Esophagus squamous epithelium (tissue), 4 donors: ENCODE results near the gene CD58.

Experiments used
- POLR2A ChIP-seq, 4 donors: fragments of 450-650 bp; IDR thresholded peaks; one replicate each; pipeline ENCODE4 v1.6.1; 2017; ENCODE audit warnings: antibody characterized with exemption in 4 of 4, mild to moderate bottlenecking in 4 of 4, moderate library complexity in 3 of 4
- TF ChIP-seq, protein P1 (sequence below), 6 experiments: fragments of 450-650 bp in 4 of 6; fragments of 200-600 bp in 2 of 6; sonication (generic) in 2 of 6; IDR thresholded peaks; one replicate each; pipeline ENCODE4 v1.5.1; 2016 to 2019; ENCODE audit warnings: antibody characterized with exemption in 6 of 6, mild to moderate bottlenecking in 4 of 6, moderate library complexity in 4 of 6

DNA sequence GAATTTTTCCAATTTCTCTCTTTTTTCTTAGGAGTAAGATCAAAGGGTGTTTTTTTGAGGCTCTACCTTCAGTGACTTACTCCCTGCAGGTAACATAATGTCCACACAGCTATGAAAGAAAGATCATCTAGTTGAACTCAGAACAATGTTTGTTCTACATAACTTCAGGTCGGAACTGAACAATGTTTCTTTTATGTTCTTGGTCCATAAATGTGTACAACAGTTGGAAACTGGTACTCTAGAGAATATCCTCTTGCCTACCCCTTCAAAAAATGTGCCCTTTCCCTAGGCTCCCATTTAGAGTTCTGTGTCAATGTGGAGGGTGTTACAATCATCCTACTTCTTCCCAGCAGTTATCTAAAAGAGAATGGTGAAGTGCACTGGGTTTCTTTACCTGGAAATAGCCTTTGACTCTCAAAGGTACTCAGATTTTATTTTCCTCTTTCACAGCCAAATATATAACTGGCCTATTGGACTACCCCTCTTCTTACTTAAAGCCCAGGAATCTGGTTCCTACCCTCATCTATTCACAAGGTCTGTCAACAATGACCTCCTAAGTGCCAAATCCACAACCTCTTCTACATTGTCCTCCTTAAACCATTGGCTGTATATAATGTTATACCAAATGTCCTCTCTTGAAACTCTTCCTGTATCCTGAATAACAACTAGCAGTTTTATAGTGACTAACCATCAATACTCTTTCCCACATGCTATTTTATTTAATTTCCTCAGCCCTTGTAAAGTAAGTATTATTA, 42.3 kb downstream of the CD58 start:
- TF ChIP-seq, protein P1, sequence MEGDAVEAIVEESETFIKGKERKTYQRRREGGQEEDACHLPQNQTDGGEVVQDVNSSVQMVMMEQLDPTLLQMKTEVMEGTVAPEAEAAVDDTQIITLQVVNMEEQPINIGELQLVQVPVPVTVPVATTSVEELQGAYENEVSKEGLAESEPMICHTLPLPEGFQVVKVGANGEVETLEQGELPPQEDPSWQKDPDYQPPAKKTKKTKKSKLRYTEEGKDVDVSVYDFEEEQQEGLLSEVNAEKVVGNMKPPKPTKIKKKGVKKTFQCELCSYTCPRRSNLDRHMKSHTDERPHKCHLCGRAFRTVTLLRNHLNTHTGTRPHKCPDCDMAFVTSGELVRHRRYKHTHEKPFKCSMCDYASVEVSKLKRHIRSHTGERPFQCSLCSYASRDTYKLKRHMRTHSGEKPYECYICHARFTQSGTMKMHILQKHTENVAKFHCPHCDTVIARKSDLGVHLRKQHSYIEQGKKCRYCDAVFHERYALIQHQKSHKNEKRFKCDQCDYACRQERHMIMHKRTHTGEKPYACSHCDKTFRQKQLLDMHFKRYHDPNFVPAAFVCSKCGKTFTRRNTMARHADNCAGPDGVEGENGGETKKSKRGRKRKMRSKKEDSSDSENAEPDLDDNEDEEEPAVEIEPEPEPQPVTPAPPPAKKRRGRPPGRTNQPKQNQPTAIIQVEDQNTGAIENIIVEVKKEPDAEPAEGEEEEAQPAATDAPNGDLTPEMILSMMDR (IDR thresholded peaks at IDR 0.05), result no peak
- no peak for TF ChIP-seq POLR2A (IDR thresholded peaks at IDR 0.05)
